PC-3 (cell line): ENCODE data around the gene MACROD2.

Experiments used
- EZH2 ChIP-seq: fragments of 300-600 bp; sonication (generic); IDR thresholded peaks from one replicate; pipeline ENCODE4 v1.6.1; 2017; ENCODE audit warnings: antibody characterized with exemption, mild to moderate bottlenecking, low read length; ENCODE audit not compliant: unreplicated experiment
- EZH2phosphoT487 ChIP-seq: fragments of 300-600 bp; sonication (generic); IDR thresholded peaks from 2 replicates; pipeline ENCODE4 v1.6.1; 2018; ENCODE audit warnings: mild to moderate bottlenecking, antibody characterized with exemption, low read length, borderline replicate concordance
- TF ChIP-seq, protein P1 (sequence below): fragments of 300-600 bp; sonication (generic); conservative IDR thresholded peaks from 2 replicates; pipeline ENCODE4 v1.5.1; 2017; ENCODE audit warnings: antibody characterized with exemption, low read depth, mild to moderate bottlenecking, low read length

DNA sequence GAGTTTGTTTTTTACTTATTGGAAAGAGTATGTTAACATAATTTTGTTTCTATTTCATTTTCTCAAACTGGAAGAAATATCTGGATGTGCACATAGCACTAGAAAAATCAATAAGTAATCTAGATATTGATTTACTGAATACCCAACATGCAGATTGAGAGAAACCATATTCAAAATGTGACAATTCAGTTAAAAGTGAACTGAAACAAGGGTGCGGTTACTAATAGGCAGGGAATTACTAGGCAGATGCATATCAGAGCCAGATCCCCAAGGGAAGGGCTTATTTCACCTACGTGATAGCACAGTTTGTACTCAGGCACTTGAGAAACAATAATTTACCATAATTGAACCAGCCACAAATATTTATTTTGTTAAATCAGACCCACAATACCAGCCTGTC is 835.1 kb downstream of the MACROD2 start:
- TF ChIP-seq, protein P1, sequence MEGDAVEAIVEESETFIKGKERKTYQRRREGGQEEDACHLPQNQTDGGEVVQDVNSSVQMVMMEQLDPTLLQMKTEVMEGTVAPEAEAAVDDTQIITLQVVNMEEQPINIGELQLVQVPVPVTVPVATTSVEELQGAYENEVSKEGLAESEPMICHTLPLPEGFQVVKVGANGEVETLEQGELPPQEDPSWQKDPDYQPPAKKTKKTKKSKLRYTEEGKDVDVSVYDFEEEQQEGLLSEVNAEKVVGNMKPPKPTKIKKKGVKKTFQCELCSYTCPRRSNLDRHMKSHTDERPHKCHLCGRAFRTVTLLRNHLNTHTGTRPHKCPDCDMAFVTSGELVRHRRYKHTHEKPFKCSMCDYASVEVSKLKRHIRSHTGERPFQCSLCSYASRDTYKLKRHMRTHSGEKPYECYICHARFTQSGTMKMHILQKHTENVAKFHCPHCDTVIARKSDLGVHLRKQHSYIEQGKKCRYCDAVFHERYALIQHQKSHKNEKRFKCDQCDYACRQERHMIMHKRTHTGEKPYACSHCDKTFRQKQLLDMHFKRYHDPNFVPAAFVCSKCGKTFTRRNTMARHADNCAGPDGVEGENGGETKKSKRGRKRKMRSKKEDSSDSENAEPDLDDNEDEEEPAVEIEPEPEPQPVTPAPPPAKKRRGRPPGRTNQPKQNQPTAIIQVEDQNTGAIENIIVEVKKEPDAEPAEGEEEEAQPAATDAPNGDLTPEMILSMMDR = no peak
- TF ChIP-seq EZH2phosphoT487 = no peak
- no peak for TF ChIP-seq EZH2
